Kidney tubule cell (primary cell): ENCODE results near the gene LITAF.
A peak's percentile ranks its signal among the peaks of the same experiment; 100 is the strongest.

Source experiments
- DNase-seq: peaks from one replicate; pipeline ENCODE4 v3.0.0-alpha.2; 2018; ENCODE audit warnings: low spot score

Gene LITAF

GRCh38 chr16:11551842-11552241, 34.9 kb downstream of the LITAF start:
- no peak for DNase-seq

GRCh38 chr16:11550791-11551498, 35.8 kb downstream of the LITAF start:
- DNase-seq = no peak

GRCh38 chr16:11547118-11547916, 39.4 kb downstream of the LITAF start:
- DNase-seq = no peak

- peak; percentile 11 for DNase-seq
Measured at GRCh38 chr16:11546608-11547061, 40.1 kb downstream of the LITAF start.

GRCh38 chr16:11543661-11544393, 42.9 kb downstream of the LITAF start:
- no peak for DNase-seq

- DNase-seq = no peak
Measured at GRCh38 chr16:11542069-11542744, 44.5 kb downstream of the LITAF start.

- DNase-seq = no peak
Measured at GRCh38 chr16:11539641-11540050, 47.1 kb downstream of the LITAF start.

- DNase-seq = no peak
Measured at GRCh38 chr16:11538880-11539279, 47.8 kb downstream of the LITAF start.

- no peak for DNase-seq
Measured at GRCh38 chr16:11536104-11536866, 50.4 kb downstream of the LITAF start.

- DNase-seq = peak; percentile 35
Measured at GRCh38 chr16:11535494-11535893, 51.2 kb downstream of the LITAF start.

- DNase-seq = peak; percentile 8
Measured at GRCh38 chr16:11534262-11534661, 52.5 kb downstream of the LITAF start.

GRCh38 chr16:11533588-11533987, 53.1 kb downstream of the LITAF start:
- DNase-seq = no peak

GRCh38 chr16:11530171-11530940, 56.4 kb downstream of the LITAF start:
- DNase-seq = peak; percentile 66

- DNase-seq = no peak
Measured at GRCh38 chr16:11529285-11529684, 57.4 kb downstream of the LITAF start.

GRCh38 chr16:11528053-11528452, 58.7 kb downstream of the LITAF start:
- DNase-seq = no peak

- no peak for DNase-seq
Measured at GRCh38 chr16:11526655-11527350, 59.9 kb downstream of the LITAF start.

- DNase-seq = peak; percentile 27
Measured at GRCh38 chr16:11524098-11524760, 62.5 kb downstream of the LITAF start.

GRCh38 chr16:11521055-11521454, 65.7 kb downstream of the LITAF start:
- DNase-seq = no peak

GRCh38 chr16:11520442-11520841, 66.3 kb downstream of the LITAF start:
- DNase-seq = no peak
